ENCODE data around the gene KRT4. TPM values are rescaled to one million over a fixed set of nuclear protein-coding genes. Genes with fewer than 3 reads are reported as not detected.
"Not testable (repeated sequence)": the region's sequence is repeated elsewhere in the genome, so short reads cannot be mapped to it uniquely, and the experiment has no call there.

KRT4 gene
- total RNA-seq, 1 experiment from 2014 or later: not detected

DNA sequence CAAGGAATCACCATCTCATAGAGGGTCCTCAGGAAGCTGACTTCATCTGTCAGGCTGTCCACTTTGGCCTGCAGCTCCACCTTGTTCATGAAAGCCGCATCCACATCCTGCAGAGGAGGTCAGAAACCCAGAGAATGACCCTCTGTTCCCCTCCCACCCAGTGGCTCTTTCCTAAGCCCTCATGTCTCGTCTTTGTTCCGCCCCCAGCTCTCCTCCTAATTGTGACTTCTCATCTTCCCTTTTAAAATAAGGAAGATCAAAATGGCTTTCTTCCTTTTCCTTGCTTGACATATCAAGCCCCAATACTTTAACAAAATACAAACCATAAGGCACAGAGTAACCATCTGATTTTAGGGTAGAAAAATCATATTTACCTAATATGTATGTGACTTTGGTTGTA, 41.1 kb downstream of the KRT4 start:
- DNase-seq (ENCODE audit: low spot score): no peak

DNA sequence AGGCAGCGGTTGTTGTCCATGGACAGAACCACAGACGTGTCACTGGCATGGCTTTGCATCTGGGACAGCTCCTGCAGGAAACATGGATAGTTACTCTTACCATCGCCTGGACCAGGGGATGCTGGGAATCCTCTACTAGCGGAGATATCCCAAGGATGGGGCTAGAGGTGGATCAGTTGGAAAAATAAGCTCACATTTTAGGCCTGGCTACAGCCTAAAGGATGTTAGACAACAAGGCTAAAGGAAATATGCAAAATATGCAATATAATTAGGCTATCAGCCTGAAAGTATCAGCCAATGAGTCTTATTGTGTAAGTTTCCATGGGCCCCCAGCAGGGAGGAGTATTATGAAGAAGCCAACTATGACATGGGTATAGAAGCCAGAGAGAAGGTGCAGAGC, 41.7 kb downstream of the KRT4 start:
- no peak for DNase-seq (ENCODE audit: low spot score)

DNA sequence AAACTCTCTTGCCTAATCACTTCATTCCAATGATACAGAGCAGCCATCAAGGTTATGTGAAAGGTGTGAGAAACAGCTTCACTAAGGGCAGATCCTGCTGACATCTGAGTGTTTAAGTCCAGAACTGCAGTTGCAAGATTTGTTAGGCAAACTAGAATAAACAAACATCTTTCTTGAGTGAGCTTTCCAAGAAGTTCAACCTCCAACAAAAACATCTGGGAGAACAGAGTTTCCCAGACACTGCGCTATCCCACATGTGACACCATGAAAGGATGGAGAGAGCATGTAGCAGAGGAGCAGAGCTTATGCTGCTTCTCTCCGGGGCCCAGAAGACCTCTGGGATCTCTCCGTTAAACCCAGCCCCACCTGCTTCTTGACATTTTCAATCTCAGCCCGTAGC, 42.4 kb downstream of the KRT4 start:
- no peak for DNase-seq (ENCODE audit: low spot score)

DNA sequence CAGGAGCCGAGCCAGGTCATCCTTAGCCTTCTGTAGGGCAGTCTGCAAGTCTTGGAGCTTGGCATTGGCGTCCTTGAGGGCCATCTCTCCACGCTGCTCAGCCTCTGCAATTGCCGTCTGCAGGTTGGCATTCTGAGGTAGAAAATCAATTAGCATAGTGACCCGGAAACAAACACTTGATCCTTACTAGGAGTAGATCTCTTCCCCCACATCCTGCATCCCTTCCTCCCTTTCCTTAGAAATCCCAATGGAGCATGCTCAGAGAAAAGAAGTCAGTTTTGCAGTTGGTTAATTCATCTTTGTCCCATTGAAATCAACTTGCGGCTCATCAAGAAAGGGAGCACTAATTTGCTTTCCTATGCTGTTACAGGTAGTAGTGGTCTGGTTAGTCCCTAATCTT, 42.8 kb downstream of the KRT4 start:
- DNase-seq (ENCODE audit: low spot score): no peak

DNA sequence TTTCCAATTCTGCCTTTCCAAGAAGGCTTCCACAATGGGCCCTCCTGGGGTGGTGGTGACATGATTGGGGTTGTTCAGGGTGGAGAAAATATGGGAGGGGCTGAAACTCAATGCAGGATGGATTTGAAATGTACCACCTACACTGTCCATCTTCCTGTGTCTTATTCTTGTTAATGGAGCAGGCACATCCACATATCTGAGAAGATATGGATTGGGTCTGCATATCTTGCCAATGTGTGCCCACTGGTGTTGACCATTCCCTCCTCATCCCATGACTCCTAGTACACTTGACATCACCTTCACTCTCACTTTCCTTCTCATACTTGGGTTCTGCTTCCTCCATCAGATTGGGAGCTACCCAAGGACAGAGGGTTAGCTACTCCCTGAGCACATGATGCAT, 44.0 kb downstream of the KRT4 start:
- no peak for DNase-seq (ENCODE audit: low spot score)

DNA sequence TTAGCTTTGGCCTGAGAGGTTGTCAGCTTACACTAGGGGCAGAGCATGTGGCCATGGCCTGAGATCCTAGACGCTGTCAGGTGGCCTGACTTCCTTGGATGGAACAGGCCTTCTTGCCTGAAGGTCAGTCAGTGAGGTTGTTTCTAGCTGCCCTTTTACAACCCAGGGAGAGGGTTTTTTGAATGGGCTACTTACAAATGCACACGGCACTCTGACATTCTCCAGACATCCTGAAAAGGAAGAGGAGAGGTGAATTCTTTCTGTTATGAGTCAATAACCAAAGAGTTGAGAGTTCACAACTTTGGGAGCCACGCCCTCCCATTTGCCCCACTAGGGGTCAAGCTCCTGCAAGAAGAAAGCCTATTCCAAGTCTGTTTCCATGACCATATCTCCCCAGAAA, 44.6 kb downstream of the KRT4 start:
- DNase-seq (ENCODE audit: low spot score): no peak

DNA sequence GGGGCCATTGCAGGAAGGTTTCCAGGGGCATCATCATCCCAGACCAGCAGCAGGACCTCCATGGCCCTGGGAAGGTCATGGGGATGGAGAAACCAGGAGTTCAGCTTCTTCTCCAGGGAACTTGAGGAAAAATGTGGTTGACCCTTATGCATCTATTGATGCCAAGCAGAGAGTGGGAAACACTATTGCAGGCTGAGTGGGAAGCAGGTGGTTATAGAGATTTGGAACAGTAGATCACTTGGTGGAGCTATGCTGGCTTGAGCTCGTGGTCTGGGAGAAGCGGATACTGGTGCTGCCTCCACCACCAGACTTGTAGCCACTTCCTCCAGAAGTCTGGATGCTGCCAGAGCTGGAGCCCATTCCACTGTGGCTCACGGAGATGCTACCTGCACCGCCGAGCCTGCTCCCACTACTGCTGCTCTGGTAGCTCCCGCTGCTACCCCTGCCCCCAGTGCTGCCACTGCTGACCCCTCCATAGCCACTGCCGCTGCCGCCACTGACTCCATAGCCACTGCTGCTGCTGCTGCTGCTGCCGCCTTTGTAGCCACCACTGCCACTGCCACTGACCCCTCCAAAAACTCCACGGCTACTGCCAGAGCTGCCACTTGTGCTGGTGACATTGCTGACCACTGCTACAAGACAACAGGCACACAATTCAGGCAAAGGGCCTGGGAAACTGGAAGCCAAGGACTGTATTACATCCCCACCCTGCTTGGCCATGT, 45.3 kb downstream of the KRT4 start:
- DNase-seq (ENCODE audit: low spot score): no peak

DNA sequence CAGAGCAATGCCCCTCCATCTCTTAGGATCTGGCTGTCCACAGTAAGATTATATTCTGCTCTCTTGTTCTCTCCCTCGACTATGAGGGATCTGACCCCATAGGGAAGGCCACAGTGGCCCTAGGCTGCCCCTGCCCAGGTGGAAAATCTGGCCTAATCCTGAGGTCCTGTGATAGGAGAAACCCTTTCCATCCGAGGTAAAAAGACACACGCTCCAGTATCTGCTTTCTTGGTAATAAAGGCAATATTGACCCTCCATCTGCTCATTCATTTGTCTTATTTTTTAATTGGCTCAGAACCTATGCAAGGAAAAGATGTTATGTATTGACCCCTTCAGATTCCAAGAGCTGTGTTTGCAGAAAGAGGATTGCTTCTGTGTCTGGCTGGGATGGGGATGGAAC, 46.5 kb downstream of the KRT4 start:
- DNase-seq (ENCODE audit: low spot score): no peak

DNA sequence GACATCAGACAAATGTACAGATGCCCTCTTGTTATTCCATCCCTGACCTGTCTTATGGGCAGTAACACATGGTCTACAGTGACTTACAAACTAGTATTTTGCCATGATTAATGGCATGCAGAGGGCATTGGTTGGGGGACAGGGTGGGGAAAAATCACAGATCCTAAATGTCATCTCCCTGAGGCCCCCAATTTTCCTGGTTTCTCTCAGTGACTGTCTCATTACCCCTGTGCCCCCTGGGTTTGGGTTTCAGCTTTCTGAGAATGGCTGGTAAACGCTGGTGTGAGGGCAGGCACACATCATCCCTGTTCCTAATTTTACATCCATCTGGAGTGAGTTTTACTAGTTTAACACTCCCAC, 46.9 kb downstream of the KRT4 start:
- DNase-seq (ENCODE audit: low spot score): no peak

DNA sequence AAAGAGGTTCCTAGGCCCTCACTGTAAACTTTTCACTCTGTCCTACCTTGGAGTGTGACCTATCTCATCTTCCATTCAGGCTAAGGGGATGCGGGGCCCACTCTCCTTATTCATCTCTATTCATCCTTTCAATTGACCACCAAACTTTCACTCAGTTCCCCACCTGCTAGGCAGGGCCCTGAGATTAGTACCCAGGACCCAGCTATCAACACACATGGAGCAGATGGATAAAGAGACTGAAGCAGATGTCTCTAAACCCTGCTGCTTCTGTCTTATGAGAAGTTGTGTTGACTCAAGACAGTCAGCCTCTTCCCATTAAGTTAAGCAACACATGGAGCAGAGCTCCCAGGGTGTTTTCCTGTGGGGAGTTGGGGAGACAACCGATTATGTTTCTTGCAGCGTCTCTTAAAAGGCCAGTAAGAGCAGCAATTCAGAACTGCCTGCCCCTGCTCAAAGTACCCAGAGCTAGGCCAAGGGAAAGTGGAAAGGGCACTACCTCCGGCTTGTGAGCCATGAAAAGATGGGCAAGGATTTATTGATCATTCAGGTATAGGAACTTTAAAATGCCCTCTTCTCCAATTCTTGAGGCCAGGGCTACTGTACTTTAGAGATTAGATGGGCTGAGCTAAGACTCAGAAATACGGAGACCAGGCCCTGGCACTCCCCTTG, 47.4 kb downstream of the KRT4 start:
- DNase-seq (ENCODE audit: low spot score): no peak

DNA sequence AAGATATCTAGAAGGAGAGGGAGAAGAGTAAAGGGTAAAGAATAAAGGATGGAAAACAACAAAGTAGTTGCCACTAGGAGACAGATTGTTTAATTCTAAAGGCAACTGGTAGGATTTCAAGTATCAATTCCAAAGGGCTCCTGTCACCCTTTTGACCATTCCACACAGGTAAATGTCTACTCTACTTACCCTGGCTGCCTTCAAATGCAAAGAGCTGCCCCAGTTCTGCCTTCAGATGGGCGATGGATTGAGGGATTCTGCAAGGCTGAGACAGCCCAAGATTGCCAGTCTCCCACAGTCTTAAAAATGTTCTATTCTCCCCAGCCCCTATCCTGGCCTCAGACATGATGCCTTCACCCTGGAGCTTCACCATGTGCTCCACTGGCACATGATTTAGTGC, 48.2 kb downstream of the KRT4 start:
- DNase-seq (ENCODE audit: low spot score): no peak

DNA sequence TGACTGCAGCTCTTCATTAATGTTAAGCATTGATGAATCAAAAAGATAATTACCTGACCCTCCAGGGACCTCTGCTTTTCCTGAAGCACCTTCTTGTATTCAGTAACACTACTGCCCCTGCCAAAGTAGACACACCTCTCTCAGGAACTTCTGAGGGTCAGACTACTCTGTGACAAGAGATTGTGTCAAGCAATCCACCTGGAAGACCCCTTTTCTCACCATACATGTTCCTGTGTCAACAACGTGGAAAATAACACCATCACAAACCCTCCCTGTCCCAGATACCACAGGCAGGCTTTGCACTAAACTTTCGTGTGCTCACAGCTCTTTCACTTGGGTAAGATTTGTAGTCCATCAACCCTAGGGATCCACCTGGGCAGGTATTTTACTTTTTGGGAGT, 49.9 kb downstream of the KRT4 start:
- DNase-seq (ENCODE audit: low spot score): no peak

DNA sequence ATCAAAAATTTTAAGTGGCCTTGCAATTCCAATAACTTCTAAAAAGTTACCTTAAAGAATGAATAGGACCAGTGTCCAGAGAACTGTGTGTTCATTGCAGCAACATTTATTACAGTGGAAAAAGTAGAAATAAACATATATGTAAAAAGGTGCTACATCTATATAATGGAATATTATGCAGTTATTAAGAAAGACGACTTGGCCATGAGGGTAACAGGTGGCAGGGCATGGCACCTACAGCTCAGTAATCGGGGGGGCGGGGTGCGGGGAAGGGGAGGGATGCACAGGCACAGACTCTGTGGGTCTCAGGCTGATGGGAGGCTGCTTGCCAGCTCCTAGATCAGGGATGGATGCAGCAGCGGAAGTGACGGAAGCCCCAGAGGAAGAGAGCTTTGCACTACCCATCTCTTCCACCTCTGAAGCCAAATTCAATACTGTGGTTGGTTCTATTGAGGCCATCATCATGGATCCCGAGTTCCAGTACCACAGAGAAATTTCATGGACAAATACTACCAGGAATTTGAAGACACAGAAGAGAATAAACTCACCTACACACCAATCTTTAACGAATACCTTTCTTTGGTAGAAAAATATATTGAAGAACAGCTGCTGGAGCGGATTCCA, 50.8 kb downstream of the KRT4 start:
- no peak for DNase-seq (ENCODE audit: low spot score)

DNA sequence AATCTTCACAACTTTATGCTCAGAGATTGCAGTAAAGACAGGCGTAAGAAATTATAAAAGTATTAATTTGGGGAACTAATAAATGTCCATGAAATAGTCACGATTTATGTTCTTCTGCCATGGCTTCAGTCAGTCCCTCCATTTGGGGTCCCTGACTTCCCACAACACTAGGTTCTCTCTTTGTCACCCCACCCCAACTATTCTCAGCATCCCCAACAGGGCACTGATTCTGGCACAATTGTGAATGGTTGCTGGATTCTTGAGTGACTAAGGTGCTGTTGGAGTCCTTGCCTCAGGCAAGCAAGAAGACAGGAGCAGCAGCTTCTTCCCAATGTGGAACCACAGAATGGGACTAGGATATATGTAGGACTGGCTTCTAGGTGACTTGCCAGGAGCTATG, 52.1 kb downstream of the KRT4 start:
- DNase-seq (ENCODE audit: low spot score): no peak

DNA sequence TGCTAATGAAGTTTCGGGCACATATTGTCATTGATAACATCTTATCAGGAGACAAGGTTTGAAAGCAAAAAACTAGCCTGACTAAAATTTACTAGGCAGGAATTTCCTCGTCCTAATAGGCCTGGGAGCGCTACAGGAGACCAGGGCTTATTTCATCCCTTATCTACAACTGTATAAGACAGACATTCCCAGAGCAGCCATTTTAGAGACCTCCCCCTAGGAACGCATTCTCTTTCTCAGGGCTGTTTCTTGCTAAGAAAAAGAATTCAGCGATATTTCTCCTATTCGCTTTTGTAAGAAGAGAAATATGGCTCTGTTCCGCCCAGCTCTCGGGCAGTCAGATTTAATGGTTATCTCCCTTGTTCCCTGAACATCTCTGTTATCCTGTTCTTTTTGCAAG, 52.7 kb downstream of the KRT4 start:
- not testable (repeated sequence) for DNase-seq (ENCODE audit: low spot score)

DNA sequence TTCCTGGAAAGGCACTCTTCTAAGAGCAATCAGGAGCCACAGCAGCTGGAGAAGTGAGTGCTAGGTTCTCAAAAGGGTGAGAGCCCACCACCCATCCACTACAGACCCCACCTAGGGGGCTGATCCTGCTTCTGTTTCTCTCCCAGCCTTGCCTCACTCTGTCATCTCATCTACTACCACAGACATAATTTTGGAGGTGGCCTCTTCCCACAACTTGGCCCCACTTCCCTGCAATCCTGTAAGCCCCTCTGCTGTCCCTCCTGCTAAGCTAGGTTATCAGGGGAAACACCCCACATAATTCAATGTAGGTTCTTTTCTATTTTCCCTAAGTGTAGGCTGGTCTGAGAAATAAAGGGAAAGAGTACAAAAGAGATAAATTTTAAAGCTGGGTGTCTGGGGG, 53.3 kb downstream of the KRT4 start:
- no peak for DNase-seq (ENCODE audit: low spot score)

DNA sequence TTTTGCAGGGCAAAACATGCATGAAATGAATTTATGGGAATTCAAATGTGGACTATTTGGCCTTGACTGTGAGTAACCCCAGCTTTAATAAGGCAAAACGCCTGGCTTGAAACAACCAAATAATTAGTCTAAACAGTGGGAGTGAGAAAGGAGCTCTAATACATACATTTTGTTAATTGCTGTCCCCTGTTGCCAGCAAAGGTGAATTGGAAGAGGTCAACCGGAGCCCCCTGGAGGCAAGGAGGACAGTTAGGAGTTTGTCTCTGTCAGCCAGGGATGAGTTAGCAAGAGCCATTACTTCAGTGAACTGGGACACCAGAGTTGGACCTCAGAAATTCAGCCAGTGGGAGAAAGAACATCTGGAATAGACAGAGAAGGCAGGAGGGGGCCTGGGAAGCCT, 54.2 kb downstream of the KRT4 start:
- no peak for DNase-seq (ENCODE audit: low spot score)

DNA sequence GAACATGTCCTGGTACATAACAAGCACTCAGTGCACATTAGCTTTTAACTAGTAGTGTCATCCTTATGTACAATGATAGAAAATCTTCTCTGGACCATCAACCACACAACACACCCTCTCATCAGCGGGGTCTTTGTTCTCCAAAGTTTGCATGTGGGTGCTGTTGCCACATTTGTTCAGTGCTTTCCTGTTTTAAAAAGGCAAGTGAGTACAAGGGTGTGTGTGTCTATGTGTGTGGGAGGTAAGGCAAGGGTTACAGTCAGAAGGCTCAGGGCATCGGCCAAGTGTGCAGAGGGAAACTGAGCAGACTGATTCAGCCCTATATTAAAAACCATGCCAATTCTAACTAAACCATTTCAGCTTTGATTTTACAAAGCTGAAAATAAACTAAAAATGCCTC, 54.7 kb downstream of the KRT4 start:
- no peak for DNase-seq (ENCODE audit: low spot score)

DNA sequence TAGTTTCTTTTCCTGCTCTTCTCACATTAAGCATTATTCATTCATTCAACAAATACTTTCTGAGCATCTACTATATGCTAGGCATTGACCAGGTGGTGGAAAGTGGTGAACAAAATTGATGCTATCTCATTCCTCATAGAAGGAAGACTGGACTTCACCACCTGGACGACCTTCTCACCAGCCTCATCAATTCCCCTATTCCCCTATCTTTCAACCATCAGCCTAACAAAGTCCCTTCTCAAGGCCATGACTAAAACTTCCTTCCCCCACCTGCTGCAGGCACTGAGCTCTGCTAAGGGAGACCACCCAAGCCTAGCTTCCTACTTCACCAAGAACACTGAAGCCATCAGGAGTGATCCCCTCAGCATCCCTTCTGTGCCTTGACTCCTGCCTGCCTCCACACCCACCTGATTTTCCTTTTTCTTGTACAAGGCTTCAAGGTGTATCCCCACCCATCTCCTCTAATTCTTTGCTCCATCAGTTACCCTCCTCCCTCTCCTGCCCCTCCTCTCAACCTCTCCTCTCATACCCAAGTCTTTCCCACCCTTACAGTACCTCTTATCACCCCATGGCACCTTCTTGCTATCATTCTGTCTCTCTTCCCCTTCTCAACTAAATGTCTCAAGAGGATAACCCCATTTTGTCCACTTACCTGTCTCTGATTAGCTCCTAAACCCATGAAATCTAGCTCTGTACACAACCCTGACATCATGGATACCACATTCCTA, 56.3 kb downstream of the KRT4 start:
- no peak for DNase-seq (ENCODE audit: low spot score)

Measured in A172 (cell line).